Measurements from ENCODE around the gene NEK6. TPM values are rescaled to one million over a fixed set of nuclear protein-coding genes. Genes with fewer than 3 reads are reported as not detected.

Gene NEK6
- total and polyA plus RNA-seq, 2 experiments from 2014 or later = 33.5 to 44.7 TPM

DNA sequence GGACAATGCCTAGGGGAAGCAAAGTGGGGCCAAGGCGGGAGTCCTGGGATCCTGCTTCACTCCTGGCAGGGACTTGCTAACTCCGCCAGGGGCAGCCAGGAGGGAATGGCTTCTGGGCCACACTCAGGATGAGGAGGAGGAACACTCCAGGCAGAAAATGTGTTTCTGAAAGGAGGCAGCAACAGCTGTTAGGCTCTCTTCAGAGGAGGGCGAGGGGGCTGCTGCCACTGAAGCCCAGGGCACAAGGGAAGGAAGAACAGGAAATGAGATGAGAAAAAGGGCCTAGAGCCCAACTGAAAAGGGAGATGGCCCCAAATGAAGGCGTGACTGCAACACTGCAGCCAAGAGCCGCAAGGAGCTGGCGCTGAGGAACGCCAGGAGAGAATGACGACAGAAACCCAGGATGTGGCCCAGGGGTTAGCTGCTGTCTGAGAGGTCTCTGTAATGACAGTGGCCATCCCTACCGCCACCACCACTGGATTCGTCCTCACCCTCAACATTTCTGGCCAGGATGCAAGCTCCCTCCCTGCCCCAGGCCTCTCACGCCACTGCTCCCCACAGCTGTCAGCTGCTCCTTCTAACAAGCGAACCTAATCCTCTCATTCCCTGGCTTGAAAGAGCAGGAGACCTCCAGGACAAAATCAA lies 141.7 kb downstream of the NEK6 start:
- Histone ChIP-seq H3K27me3 (no peaks in the 10 kb centered on the region), H3K9me3 (ENCODE audit: low read depth) (no peaks in the 10 kb centered on the region), H3K27ac (no peak overlapping the region), H3K36me3 (replicated peaks; ENCODE audit: insufficient read depth, low read depth) (no peaks in the 10 kb centered on the region), H2AFZ (no peak overlapping the region), H3K4me1 (ENCODE audit: insufficient read depth) (no peaks in the 10 kb centered on the region), H4K20me1 (ENCODE audit: insufficient read depth, poor library complexity, severe bottlenecking) (peaks cover 36% of the 10 kb centered on the region), H3K4me2 (no peak overlapping the region), H3K9me2 (replicated peaks; ENCODE audit: insufficient read depth) (no peaks in the 10 kb centered on the region), H3K4me3 (no peak overlapping the region), H3K79me2 (peaks cover 71% of the 10 kb centered on the region)
- DNase-seq (ENCODE audit: low spot score) = no peak
- WGBS (ENCODE audit: low lambda C conversion rate, missing lambda C conversion rate) = 88% methylated on average over 12 of the region's 12 CpGs
- TF ChIP-seq CTCF (IDR thresholded peaks at IDR 0.05; ENCODE audit: poor library complexity) = no peak
- no peak for TF ChIP-seq EZH2phosphoT487 (IDR thresholded peaks at IDR 0.05; ENCODE audit: low read depth, severe bottlenecking, unreplicated experiment)
- TF ChIP-seq EZH2 (IDR thresholded peaks at IDR 0.05; ENCODE audit: borderline replicate concordance) = no peak

DNA sequence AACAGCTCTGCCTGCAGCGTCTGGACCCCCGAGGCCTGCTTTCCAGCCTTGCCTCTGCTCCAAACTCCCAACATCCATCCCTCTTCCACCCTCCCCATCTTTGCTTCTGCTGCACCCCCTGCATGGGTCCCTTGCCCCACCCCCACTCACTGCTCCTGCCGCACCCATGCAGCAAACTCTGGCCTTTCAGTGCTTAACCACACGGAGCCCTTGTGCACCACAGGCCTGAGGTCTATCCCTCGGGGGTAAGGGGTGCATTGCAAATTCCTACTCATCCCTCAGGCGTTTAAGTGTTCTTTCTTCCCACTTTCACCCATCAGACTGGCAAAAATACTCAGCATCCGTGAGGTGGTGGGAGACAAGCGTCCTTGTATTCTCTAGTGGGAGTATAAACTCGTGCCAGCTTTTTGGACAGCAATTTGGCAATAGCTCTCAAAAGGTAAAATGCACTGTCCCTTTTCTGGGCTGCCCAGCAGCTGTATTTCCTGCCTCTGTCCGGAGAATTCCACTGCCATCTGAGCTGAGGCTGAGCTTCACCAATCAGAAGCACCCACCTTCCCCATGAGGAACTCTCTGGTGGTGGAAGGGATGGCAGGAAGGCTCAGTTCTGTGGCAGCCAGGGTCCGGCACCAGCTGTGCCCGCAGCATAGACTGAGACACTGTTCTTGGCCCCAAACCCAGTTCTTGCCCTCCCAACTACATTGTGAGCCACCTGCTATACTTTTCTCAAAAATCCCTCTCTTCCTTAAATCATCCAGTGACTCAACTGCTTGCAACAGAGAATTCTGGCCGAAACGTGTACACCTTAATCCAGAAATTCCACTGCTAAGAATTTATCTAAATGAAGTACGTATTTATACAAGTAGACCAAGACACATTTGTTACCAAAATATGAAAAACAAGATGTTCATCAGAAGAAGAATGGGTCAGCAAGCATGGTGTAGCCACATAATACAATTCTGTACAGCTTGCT lies 142.5 kb downstream of the NEK6 start:
- Histone ChIP-seq H4K20me1 (ENCODE audit: insufficient read depth, poor library complexity, severe bottlenecking) (peaks cover 30% of the 10 kb centered on the region), H3K9me3 (ENCODE audit: low read depth) (no peaks in the 10 kb centered on the region), H3K9me2 (replicated peaks; ENCODE audit: insufficient read depth) (no peaks in the 10 kb centered on the region), H3K4me1 (ENCODE audit: insufficient read depth) (no peaks in the 10 kb centered on the region), H3K36me3 (replicated peaks; ENCODE audit: insufficient read depth, low read depth) (no peaks in the 10 kb centered on the region), H3K4me3 (no peak overlapping the region), H3K27ac (no peak overlapping the region), H2AFZ (no peak overlapping the region), H3K79me2 (peaks cover 68% of the 10 kb centered on the region), H3K4me2 (no peak overlapping the region), H3K27me3 (no peaks in the 10 kb centered on the region)
- no peak for DNase-seq (ENCODE audit: low spot score)
- TF ChIP-seq CTCF (IDR thresholded peaks at IDR 0.05; ENCODE audit: poor library complexity) (no peak), EZH2 (IDR thresholded peaks at IDR 0.05; ENCODE audit: borderline replicate concordance) (no peak), EZH2phosphoT487 (IDR thresholded peaks at IDR 0.05; ENCODE audit: low read depth, severe bottlenecking, unreplicated experiment) (no peak)
- 75% methylated on average over 15 of the region's 15 CpGs for WGBS (ENCODE audit: low lambda C conversion rate, missing lambda C conversion rate)

Other genes starting within 250 kb of the NEK6 start
- gene LHX2, start 246.2 kb upstream of the NEK6 start, total RNA-seq = not detected in 2 replicates
- gene LHX2, start 246.2 kb upstream of the NEK6 start, polyA plus RNA-seq = 0.19 TPM in 1 of 2 replicates, not detected in the other
- gene PSMB7, start 157.5 kb downstream of the NEK6 start, total RNA-seq = 197 and 212 TPM in 2 replicates
- gene PSMB7, start 157.5 kb downstream of the NEK6 start, polyA plus RNA-seq = 189 and 226 TPM in 2 replicates
- gene ADGRD2, start 192.5 kb downstream of the NEK6 start, total RNA-seq = not detected in 2 replicates
- not detected in 2 replicates for gene ADGRD2, start 192.5 kb downstream of the NEK6 start, polyA plus RNA-seq
- gene NR5A1, start 249.4 kb downstream of the NEK6 start, total RNA-seq = 0.07 and 0.20 TPM in 2 replicates
- gene NR5A1, start 249.4 kb downstream of the NEK6 start, polyA plus RNA-seq = 0.13 and 0.36 TPM in 2 replicates

All from hepatocyte (in vitro differentiated cells).